ENCODE results near the gene SLC22A25. TPM values are rescaled to one million over a fixed set of nuclear protein-coding genes. Genes with fewer than 3 reads are reported as not detected.
"Not testable (repeated sequence)": the region's sequence is repeated elsewhere in the genome, so short reads cannot be mapped to it uniquely, and the experiment has no call there.

SLC22A25 gene
- total and polyA plus RNA-seq, 2 experiments from 2014 or later, result 1.5 to 3.9 TPM

GRCh38 chr11:63248966-63249365 lies 5.6 kb upstream of the SLC22A25 start:
- Histone ChIP-seq H3K36me3 (replicated peaks; ENCODE audit: insufficient read depth, low read depth) (no peaks in the 10 kb centered on the region), H3K27ac (no peak overlapping the region), H3K27me3 (no peaks in the 10 kb centered on the region), H3K4me3 (no peak overlapping the region), H2AFZ (no peak overlapping the region), H3K4me1 (ENCODE audit: insufficient read depth) (peaks cover 4% of the 10 kb centered on the region), H4K20me1 (ENCODE audit: insufficient read depth, poor library complexity, severe bottlenecking) (no peaks in the 10 kb centered on the region), H3K4me2 (no peak overlapping the region), H3K9me3 (ENCODE audit: low read depth) (no peaks in the 10 kb centered on the region), H3K9me2 (replicated peaks; ENCODE audit: insufficient read depth) (no peaks in the 10 kb centered on the region), H3K79me2 (no peaks in the 10 kb centered on the region)
- no peak for DNase-seq (ENCODE audit: low spot score)
- TF ChIP-seq EZH2phosphoT487 (IDR thresholded peaks at IDR 0.05; ENCODE audit: low read depth, severe bottlenecking, unreplicated experiment) (no peak), CTCF (IDR thresholded peaks at IDR 0.05; ENCODE audit: poor library complexity) (no peak), EZH2 (IDR thresholded peaks at IDR 0.05; ENCODE audit: borderline replicate concordance) (no peak)
- 67% methylated on average over 3 of the region's 3 CpGs for WGBS (ENCODE audit: low lambda C conversion rate, missing lambda C conversion rate)

DNA sequence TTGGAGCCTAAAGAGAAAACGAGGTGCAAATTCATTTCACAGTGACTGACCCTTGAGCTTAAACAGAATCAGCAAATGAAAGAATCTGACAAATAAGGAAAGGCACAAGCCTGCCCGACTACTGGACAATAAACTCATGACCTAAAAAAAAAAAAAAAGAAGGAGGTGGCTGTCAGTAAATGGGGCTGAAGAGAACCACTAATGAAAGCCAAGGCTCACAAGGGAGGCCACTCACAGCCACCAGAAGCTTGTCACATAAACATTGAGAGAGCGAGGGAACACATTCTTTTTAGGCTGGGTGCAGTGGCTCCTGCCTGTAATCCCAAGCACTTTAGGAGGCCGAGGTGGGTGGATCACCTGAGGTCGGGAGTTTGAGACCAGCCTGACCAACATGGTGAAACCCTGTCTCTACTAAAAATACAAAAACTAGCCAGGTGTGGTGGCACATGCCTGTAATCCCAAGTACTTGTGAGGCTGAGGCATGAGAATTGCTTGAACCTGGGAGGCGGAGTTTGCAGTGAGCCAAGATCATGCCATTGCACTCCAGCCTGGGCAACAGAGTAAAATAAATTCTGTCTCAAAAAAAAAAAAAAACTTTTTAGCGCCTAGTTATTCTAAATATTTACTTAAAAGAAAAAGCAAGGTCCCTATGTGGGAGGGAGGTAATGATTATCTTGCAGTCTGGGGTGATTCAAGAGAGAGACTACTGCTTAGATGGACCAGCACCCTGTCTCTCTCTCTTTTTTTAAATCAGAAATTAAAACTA lies 4.0 kb upstream of the SLC22A25 start:
- Histone ChIP-seq H3K4me2 (peak overlapping the region; percentile 50), H3K27ac (peak overlapping the region; percentile 91)
- H3K9me3 ChIP-seq (ENCODE audit: low read depth); H3K27me3 ChIP-seq; DNase-seq (ENCODE audit: low spot score); H4K20me1 ChIP-seq (ENCODE audit: insufficient read depth, poor library complexity, severe bottlenecking); H3K4me3 ChIP-seq; H3K79me2 ChIP-seq; H2AFZ ChIP-seq; H3K4me1 ChIP-seq (ENCODE audit: insufficient read depth); H3K9me2 ChIP-seq (replicated peaks; ENCODE audit: insufficient read depth); H3K36me3 ChIP-seq (replicated peaks; ENCODE audit: insufficient read depth, low read depth): not testable (repeated sequence)
- WGBS (ENCODE audit: low lambda C conversion rate, missing lambda C conversion rate), result 59% methylated on average over 7 of the region's 7 CpGs

DNA sequence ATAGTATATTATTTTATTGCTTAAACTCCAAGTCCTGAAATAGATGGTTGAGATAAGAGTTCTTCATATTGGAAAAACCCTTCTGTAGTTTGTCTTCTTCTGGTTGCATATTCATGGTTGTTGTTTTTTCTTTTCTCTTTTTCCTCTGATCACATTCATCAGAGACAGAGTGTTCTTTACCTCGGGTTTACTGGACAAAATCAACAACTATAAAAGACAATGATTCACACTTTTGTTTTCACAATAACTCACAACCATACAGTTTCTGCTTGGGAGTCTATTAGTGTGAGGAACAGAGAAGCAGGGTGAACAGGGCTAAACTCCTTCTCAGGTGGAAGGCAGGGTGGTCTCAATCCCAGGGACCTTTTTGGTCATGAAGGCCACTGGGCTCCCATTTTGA lies 2.6 kb upstream of the SLC22A25 start:
- DNase-seq (ENCODE audit: low spot score), result no peak
- Histone ChIP-seq H3K4me2 (no peak overlapping the region), H2AFZ (no peak overlapping the region), H3K36me3 (replicated peaks; ENCODE audit: insufficient read depth, low read depth) (no peaks in the 10 kb centered on the region), H3K9me2 (replicated peaks; ENCODE audit: insufficient read depth) (no peaks in the 10 kb centered on the region), H3K4me3 (no peak overlapping the region), H3K27ac (no peak overlapping the region), H3K79me2 (no peaks in the 10 kb centered on the region), H3K9me3 (ENCODE audit: low read depth) (no peaks in the 10 kb centered on the region), H4K20me1 (ENCODE audit: insufficient read depth, poor library complexity, severe bottlenecking) (no peaks in the 10 kb centered on the region), H3K27me3 (no peaks in the 10 kb centered on the region), H3K4me1 (ENCODE audit: insufficient read depth) (peaks cover 9% of the 10 kb centered on the region)
- WGBS (ENCODE audit: low lambda C conversion rate, missing lambda C conversion rate), result 76% methylated on average over 1 of the region's 1 CpG
- TF ChIP-seq CTCF (IDR thresholded peaks at IDR 0.05; ENCODE audit: poor library complexity), result no peak
- no peak for TF ChIP-seq EZH2 (IDR thresholded peaks at IDR 0.05; ENCODE audit: borderline replicate concordance)
- no peak for TF ChIP-seq EZH2phosphoT487 (IDR thresholded peaks at IDR 0.05; ENCODE audit: low read depth, severe bottlenecking, unreplicated experiment)

DNA sequence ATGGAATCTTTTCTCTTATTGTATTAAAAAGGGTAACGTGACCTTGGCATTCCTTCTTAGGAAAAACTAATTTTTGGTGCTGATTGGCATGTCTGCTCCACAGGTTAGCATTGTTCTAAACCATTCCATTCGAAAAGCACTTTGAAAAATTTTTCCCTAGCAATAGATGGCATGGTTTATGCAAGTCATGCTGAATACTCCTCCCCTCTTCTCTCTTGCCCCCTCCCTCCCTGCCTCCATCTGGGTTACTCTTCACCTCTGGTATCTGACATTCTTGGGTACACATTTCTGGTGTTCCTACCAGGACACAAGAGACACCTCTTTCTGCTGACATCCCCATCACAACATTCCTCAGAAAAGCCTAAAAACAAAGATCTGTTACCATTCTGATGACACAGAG lies 1.5 kb upstream of the SLC22A25 start:
- Histone ChIP-seq H3K36me3 (replicated peaks; ENCODE audit: insufficient read depth, low read depth) (no peaks in the 10 kb centered on the region), H4K20me1 (ENCODE audit: insufficient read depth, poor library complexity, severe bottlenecking) (no peaks in the 10 kb centered on the region), H3K4me3 (no peak overlapping the region), H3K4me1 (ENCODE audit: insufficient read depth) (peaks cover 12% of the 10 kb centered on the region), H2AFZ (no peak overlapping the region), H3K27ac (no peak overlapping the region), H3K4me2 (no peak overlapping the region), H3K9me3 (ENCODE audit: low read depth) (no peaks in the 10 kb centered on the region), H3K9me2 (replicated peaks; ENCODE audit: insufficient read depth) (no peaks in the 10 kb centered on the region), H3K79me2 (no peaks in the 10 kb centered on the region), H3K27me3 (no peaks in the 10 kb centered on the region)
- 89% methylated on average over 2 of the region's 2 CpGs for WGBS (ENCODE audit: low lambda C conversion rate, missing lambda C conversion rate)
- TF ChIP-seq CTCF (IDR thresholded peaks at IDR 0.05; ENCODE audit: poor library complexity), result no peak
- no peak for TF ChIP-seq EZH2phosphoT487 (IDR thresholded peaks at IDR 0.05; ENCODE audit: low read depth, severe bottlenecking, unreplicated experiment)
- no peak for TF ChIP-seq EZH2 (IDR thresholded peaks at IDR 0.05; ENCODE audit: borderline replicate concordance)
- DNase-seq (ENCODE audit: low spot score), result no peak
